WTC11 (cell line): ENCODE data around the gene PSG3.
A peak's percentile ranks its signal among the peaks of the same experiment; 100 is the strongest.
"Not testable (repeated sequence)": the region's sequence is repeated elsewhere in the genome, so short reads cannot be mapped to it uniquely, and the experiment has no call there.

ENCODE experiments used
- ATF1 ChIP-seq: sonication (generic); formaldehyde crosslinking; IDR thresholded peaks from 2 replicates; pipeline ENCODE4 v1.8.1; 2023; ENCODE audit warnings: mild to moderate bottlenecking, moderate library complexity, missing genetic modification reagents
- ATF2 ChIP-seq: sonication (generic); formaldehyde crosslinking; IDR thresholded peaks from 2 replicates; pipeline ENCODE4 v1.8.1; 2022; ENCODE audit warnings: low read depth, missing genetic modification reagents, borderline replicate concordance
- ATF6 ChIP-seq: sonication (generic); formaldehyde crosslinking; IDR thresholded peaks from 2 replicates; pipeline ENCODE4 v1.8.1; 2023; ENCODE audit warnings: mild to moderate bottlenecking, missing genetic modification reagents
- CREB1 ChIP-seq: sonication (generic); formaldehyde crosslinking; IDR thresholded peaks from 2 replicates; pipeline ENCODE4 v1.8.0; 2023; ENCODE audit warnings: mild to moderate bottlenecking, missing genetic modification reagents
- CTCF ChIP-seq: fragments of 200-600 bp; IDR thresholded peaks from 2 replicates; pipeline ENCODE4 v1.8.0; 2022; ENCODE audit warnings: antibody characterized with exemption
- FOXJ3 ChIP-seq: sonication (generic); formaldehyde crosslinking; IDR thresholded peaks from 2 replicates; pipeline ENCODE4 v1.9.0; 2021; ENCODE audit warnings: missing genetic modification reagents, mild to moderate bottlenecking, borderline replicate concordance
- FOXP1 ChIP-seq: sonication (generic); formaldehyde crosslinking; IDR thresholded peaks from 2 replicates; pipeline ENCODE4 v1.8.0; 2022; ENCODE audit warnings: missing genetic modification reagents, mild to moderate bottlenecking, moderate library complexity, borderline replicate concordance
- IRF1 ChIP-seq: sonication (generic); formaldehyde crosslinking; IDR thresholded peaks from 2 replicates; pipeline ENCODE4 v1.8.0; 2023; ENCODE audit warnings: missing genetic modification reagents
- PRDM15 ChIP-seq: sonication (generic); formaldehyde crosslinking; IDR thresholded peaks from 2 replicates; pipeline ENCODE4 v1.8.0; 2022; ENCODE audit warnings: missing genetic modification reagents
- SP1 ChIP-seq: sonication (generic); formaldehyde crosslinking; conservative IDR thresholded peaks from 2 replicates; pipeline ENCODE4 v1.8.1; 2022; ENCODE audit warnings: missing genetic modification reagents
- TEAD4 ChIP-seq: sonication (generic); formaldehyde crosslinking; IDR thresholded peaks from 2 replicates; pipeline ENCODE4 v1.8.0; 2022; ENCODE audit warnings: mild to moderate bottlenecking, missing genetic modification reagents
- TP53 ChIP-seq: sonication (generic); formaldehyde crosslinking; IDR thresholded peaks from 2 replicates; pipeline ENCODE4 v1.8.1; 2023; ENCODE audit warnings: mild to moderate bottlenecking, missing genetic modification reagents
- ZNF232 ChIP-seq: sonication (generic); formaldehyde crosslinking; IDR thresholded peaks from 2 replicates; pipeline ENCODE4 v1.8.0; 2022; ENCODE audit warnings: mild to moderate bottlenecking, missing genetic modification reagents

- peak; percentile 59 for TF ChIP-seq CTCF
- TF ChIP-seq ATF1 (CRISPR knock-in tag); TP53 (CRISPR knock-in tag); FOXP1 (CRISPR knock-in tag); ATF6; ZNF232 (CRISPR knock-in tag); ATF2; CREB1 (CRISPR knock-in tag); SP1 (CRISPR knock-in tag); PRDM15 (CRISPR knock-in tag); IRF1; TEAD4; FOXJ3 (CRISPR knock-in tag): not testable (repeated sequence)
These were observed 18.4 kb upstream of the PSG3 start for GRCh38 chr19:42758667-42759066.
